ENCODE measurements around the gene ISY1.

ISY1 gene

GRCh38 chr3:129085818-129086217 is 75.0 kb downstream of the ISY1 start:
- no peak for DNase-seq

DNA sequence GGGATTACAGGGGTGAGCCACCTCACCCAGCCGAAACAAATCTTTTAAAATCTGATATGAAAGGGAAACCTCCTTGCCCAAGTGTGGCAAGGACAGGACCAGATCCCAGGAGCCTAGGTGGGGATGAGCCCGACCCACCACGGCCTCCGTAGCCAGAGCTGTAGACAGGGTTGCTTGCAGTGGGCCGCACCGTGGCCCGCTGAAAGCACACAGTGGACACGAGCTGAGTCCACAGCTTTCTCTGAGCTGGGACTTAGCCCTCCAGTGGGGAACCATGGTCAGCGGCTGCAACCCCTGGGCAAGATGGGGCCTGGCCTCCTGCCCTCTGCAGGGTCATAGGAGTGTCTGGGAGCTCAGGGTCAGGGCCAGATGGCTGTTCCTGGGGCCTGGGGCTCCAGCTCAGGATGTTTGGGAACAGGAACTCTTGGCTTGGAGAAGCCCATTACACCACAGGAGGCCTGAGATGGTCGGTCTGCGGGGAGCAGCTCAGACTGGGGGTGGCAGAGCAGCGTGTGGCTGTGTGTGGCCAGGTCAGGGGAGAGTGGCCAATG is 75.6 kb downstream of the ISY1 start:
- no peak for DNase-seq

DNA sequence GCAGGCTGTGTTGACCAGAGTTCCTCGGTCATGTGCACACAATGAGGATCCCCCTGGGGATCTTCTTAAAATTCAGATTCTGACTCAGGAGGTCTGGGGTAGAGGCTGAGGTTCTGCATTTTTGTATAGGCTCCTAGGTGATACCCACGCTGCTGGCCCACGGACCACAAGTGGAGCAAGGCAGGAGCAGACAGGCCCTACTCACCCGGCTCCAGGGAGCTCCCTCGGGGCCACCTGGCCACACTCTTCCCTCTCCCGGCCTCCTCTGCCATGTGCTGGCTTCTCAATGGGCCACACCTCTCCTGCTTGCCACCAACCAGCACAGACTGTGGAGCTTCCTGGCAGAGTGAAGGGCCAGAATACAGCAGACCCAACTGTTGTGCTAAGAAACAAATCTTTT is 76.4 kb downstream of the ISY1 start:
- no peak for DNase-seq

- DNase-seq, result no peak
Measured at GRCh38 chr3:129082026-129082425, 78.8 kb downstream of the ISY1 start.

GRCh38 chr3:129081503-129081902 is 79.4 kb downstream of the ISY1 start:
- no peak for DNase-seq

- DNase-seq, result no peak
Measured at GRCh38 chr3:129078510-129078909, 82.4 kb downstream of the ISY1 start.

Data from SIG-M5 (cell line).